GDM1 (cell line): ENCODE data around the gene ASIC5.
"Not testable (repeated sequence)": the region's sequence is repeated elsewhere in the genome, so short reads cannot be mapped to it uniquely, and the experiment has no call there.

ENCODE experiments used
- DNase-seq: peaks from one replicate; lab custom pipeline; 2025; lab: John Stamatoyannopoulos, UW

ASIC5 gene

DNA sequence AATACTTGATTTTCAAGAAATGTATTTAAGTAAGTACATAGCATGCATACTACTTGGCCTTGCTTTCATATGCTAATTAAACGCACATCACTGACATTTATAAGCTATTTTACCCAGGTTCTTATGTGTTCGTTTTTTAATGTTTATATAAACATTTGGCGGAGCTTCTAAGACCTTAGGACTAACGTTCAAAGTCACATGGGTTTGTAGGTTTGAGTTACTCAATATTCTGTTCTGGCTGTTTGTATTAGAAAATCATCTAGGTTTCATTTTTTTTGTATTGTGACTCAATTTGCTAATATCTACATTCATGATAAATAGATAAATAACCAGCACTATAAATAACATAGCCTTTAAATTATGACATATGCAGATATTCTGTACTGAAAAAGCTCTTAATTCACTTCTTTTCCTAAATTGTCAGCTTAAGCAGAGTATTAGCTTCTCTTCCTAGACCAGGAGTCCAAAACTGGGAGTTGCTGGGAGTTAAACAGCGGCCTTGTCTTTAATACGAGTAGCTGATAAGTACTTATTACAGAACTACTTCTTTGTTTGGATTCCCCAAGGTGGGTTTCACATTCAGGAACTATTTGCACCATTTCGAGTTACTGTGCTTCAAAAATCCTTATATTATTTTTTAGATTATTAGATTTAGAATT, 65.3 kb downstream of the ASIC5 start:
- DNase-seq: no peak

DNA sequence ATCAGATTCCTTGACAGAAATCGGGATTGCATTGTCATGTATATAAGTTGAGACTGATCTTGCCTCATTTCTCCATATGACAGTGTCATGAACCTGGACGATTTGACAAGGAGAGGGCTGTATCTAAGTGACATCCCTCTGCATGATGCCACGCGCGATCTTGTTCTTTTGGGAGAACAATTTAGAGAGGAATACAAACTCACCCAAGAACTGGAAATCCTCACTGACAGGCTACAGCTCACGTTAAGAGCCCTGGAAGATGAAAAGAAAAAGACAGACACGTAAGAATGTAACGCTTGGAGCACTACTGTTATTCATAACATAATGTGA, 66.3 kb downstream of the ASIC5 start:
- no peak for DNase-seq

DNA sequence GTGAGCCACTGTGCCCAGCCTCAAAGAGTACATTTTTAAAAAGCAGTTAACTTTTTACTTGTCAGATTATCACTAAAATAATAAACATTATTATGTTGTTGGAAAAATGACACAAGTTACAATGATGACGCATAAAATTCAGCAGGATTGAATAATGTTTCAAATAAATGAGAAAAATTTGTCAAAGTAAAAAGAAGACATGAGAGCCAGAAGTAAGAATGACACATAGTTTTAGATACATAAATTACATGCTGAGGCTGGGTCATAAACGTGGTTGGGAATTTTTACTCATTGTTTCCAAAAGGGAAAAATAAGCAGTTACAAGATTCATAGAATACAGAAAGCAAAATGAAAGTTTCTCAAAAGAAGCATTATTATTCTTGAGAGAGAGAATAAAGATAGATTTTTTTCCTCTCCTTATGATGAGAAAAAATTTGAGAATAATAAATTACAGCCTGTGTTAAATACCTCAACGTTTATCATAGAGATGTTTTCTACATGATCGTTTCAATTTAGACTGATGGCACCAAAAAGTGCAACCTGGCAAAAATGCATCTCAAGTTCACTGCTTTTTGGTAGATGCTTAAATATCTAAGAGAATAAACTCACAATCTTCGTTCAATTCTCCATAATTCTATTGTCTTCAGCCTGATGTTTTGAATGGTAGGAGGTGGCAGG, 66.8 kb downstream of the ASIC5 start:
- DNase-seq: no peak

DNA sequence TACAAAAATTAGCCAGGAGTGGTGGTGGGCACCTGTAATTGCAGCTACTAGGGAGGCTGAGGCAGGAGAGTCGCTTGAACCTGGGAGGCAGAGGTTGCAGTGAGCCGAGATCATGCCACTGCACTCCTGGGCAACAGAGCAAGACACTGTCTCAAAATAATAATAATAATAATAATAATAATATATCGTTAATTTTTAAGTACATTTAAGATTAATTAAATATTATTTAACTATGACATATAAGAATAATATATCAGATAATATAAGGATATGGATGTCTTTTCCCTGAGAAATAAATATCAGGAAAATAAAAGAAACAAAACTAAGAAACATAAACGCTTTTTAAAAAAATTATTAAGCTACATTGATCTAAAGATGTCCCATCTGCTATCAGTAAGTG, 68.5 kb downstream of the ASIC5 start:
- not testable (repeated sequence) for DNase-seq

DNA sequence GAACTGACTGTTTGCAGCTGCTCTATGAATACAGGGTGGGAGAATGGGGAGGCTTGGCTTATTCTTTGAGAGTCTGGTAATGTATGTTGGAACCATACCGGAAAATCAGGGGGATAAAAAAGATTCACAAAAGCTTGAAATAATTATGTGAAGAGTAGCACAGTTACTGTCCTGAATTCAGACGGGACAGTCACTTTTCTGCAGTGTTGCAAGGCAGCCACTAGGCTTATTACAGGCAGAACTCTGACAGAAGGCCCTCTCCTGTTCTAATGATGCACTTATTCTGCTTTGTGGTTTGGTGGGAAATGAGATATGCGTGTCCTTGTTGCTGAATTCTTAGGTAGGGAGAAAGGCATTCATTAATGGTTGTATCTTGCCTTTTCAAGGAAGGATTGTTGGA, 70.1 kb downstream of the ASIC5 start:
- no peak for DNase-seq

DNA sequence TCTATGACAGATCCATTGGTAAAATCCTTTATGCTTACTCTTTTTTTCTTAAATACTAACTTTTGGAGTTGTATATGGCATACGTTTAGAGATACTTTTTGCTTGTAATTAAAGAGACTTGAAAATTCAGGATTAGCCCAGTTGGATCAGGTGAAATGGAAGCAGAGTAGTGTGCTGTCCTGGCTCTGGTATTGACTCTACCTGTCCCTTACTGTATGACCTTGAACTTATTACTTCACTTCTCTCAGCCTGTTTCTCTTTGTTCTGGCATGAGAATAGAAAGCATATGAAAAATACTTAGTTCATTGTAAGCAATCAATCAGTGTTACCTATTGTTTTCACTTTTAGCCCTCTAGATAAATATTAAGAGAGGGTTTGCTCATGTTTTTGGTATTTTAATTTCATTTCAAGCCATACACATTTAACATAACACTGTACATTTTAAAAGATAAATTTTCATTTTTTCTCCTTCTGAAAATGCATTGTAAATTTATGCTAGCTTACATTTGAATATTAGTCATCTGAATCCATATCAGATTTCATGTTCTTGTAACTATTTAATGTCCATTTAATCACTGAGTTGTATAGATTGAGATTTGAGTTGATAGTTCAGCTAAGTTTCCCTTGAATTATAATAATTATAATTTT, 71.4 kb downstream of the ASIC5 start:
- no peak for DNase-seq

DNA sequence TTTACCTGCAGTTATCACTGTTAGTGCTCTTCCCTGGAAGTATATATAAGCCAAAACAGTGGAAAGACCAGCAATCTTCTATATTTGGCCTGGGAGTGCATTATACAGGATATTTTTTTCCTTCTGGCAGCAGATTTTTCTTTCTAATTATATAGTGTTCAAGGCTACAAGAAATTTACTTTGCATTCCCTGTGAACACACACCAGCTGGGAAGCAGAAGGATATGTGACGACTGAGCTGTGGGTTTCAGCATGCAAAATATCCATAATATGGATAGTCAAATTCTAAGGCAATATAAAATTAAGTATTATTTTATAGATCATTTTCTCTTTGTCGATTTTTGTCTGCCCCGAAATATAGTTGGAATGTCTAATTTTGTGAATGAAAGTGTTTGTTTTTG, 76.1 kb downstream of the ASIC5 start:
- no peak for DNase-seq

DNA sequence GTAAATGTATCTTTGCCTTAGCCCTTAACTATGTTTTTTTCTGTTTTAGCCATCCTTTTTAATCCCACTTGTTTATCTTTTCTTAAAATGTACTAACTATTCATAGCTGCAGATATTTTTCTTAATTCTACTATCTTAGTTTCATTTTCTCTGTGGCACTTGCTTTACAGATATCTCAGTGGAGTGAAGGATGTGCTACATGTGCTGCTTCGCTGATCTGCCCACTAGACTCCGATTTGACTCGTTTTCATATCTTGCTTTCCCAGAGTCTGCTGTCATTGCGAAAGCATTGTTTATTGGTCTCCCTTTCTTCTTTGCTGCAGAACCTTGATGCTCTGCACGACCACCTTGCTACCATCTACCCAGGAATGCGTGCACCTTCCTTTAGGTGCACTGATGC, 76.7 kb downstream of the ASIC5 start:
- no peak for DNase-seq

DNA sequence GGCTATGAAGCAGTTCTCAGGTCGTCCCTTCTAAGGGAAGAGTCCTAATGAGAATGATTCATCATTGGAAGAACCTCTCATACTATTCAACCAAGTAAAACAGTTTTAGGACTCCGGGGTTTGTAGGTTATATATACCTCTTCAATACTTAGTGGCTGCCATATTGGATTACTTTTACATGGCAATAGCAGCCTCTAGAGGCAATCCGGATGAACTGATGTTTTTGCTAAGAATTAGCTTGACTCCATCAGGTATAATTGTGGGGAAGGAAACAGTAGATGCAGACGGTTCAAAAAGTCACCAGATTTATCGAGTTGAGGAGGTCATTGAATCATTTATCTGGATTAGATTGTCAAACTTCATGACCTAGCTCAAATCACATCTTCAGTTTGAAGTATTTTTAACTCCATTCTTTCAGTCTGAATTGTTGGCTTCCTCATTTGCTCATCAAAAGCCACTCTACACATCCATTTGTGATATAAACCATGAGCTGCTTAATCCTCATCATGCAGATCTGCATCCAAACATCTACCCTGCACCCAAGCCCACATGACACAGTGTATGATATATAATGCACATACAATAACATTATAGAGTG, 78.9 kb downstream of the ASIC5 start:
- DNase-seq: peak; percentile 46

DNA sequence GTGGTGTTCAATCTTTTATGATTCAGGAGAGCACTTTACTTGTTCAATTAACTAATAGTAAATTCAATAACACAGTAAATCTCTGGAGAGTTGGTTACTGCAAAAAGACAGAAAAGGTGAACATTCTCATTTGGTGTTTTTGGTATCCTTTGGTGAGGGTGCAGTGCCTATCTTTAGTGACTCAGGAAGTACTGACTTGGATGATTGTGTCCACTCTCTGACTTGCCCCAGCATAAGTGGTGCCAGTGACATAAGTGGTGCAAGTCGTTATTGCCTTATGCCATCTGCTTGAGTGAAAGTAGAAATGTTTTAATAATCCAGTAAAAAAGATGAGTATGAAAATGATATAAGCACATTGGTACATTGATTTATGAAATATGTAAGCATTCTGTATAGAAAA, 80.2 kb downstream of the ASIC5 start:
- DNase-seq: no peak

DNA sequence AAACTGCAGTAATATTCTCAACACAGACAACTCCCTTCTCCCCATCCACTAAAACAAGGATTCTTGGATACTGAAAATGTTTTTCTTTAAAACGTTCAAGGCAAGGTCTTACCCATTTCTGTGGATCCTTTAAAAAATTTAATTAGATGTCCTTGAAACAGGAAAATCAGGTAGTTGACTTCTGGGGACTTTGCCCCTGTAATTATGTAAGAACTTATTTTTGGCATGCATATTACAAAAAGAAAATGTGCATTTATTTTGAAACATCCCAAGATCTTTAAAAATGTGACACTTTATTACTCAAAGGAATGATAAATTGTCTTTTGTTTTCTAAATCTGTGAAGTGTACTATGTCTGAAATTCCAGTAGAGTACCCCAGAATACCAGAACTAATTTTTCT, 81.4 kb downstream of the ASIC5 start:
- DNase-seq: no peak

DNA sequence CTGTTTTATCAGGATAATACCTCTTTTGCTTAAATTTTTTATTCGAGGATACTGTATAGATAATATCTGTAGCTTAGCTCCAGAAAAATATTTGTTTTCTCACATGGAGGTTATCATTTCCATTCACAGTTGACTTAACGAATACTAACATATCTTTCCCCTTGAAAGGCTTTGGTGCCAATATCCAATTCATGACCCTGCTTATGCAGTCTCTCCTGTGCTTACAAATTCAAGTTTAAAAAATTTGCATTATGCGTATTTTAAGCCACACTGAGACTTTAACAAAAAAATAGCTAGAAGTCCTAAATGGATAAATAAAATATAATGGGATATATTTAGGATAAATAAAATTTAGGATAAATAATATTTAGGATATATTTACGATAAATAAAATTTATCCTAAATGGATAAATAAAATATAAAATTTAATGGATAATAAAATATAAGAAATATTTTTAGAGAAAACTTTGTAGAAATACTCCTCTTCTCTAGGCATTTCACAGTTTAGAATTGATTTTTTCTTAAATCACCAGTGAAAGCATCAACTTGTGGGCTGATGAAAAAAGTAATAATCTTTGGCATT, 84.7 kb downstream of the ASIC5 start:
- DNase-seq: no peak

DNA sequence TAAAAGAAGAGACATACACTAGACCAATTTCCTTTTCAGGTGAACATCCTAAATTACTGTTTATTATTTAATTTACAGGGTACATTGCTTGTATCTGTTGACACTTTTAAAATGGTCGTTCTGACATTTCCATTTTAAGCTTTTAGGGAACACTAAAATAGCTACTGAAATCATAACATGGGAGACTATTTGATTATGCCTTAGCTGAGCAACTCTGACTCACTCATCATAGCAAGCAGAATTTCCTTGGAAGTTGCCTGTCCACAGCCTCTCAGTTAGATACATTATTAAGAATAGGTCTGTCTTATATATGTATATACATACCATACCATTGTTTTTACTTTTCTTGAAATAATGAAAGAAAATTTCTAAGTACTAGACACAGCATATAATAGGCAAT, 85.3 kb downstream of the ASIC5 start:
- DNase-seq: no peak
